Keratinocyte (primary cell): ENCODE results near the gene ZCCHC24.

ENCODE experiments used
- CTCF ChIP-seq, 3 experiments: IDR thresholded peaks in 1 of 3; conservative IDR thresholded peaks in 1 of 3; optimal IDR thresholded peaks in 1 of 3; 2 replicates in 2 of 3; 3 replicates in 1 of 3; pipeline versions ENCODE3 to v1.5.1; 2011; ENCODE audit warnings: low read length in 3 of 3, mild to moderate bottlenecking in 3 of 3, moderate library complexity in 2 of 3, control low read depth in 1 of 3, inconsistent platforms in 1 of 3; ENCODE audit not compliant: insufficient read depth in 2 of 3; ENCODE audit errors: extremely low read depth in 1 of 3
- EZH2 ChIP-seq: IDR thresholded peaks from one replicate; pipeline ENCODE4 v1.6.1; 2012; ENCODE audit warnings: inconsistent platforms, mild to moderate bottlenecking, low read length, moderate library complexity

- TF ChIP-seq CTCF (optimal IDR thresholded peaks at IDR 0.05 in 1 of 3, IDR thresholded peaks at IDR 0.05 in 1 of 3, conservative IDR thresholded peaks at IDR 0.05 in 1 of 3; ENCODE audit: extremely low read depth in 1 of 3, insufficient read depth in 2 of 3, low read length in 3 of 3) (no peak), EZH2 (no peak)
These were observed 37.9 kb upstream of the ZCCHC24 start for GRCh38 chr10:79483299-79483698.
